H9 (cell line): ENCODE results near the gene SF3B1. TPM values are rescaled to one million over a fixed set of nuclear protein-coding genes. Genes with fewer than 3 reads are reported as not detected.

Source experiments
- DNase-seq: peaks from one replicate; pipeline ENCODE4 v3.0.0-alpha.2; 2017
- H2AFZ ChIP-seq: one replicate; pipeline ENCODE4 v1.6.1; 2013; ENCODE audit warnings: mild to moderate bottlenecking, low read length, control low read depth, moderate library complexity
- H2AK5ac ChIP-seq: 2 replicates; pipeline ENCODE4 v1.6.1; 2013; ENCODE audit warnings: low read length, control low read depth, mixed read lengths; ENCODE audit not compliant: insufficient read length
- H2BK120ac ChIP-seq: one replicate; pipeline ENCODE4 v1.6.1; 2013; ENCODE audit warnings: low read depth, mild to moderate bottlenecking, low read length, control low read depth, inconsistent platforms; ENCODE audit not compliant: poor library complexity, severe bottlenecking
- H2BK12ac ChIP-seq: 2 replicates; pipeline ENCODE4 v1.6.1; 2013; ENCODE audit warnings: low read length, control low read depth, mixed read lengths, low read depth; ENCODE audit not compliant: insufficient read length
- H2BK15ac ChIP-seq: 2 replicates; pipeline ENCODE4 v1.6.1; 2013; ENCODE audit warnings: low read depth, low read length, control low read depth
- H2BK20ac ChIP-seq: one replicate; pipeline ENCODE4 v1.6.1; 2013; ENCODE audit warnings: low read depth, mild to moderate bottlenecking, low read length, control low read depth, inconsistent platforms; ENCODE audit not compliant: poor library complexity, severe bottlenecking
- H2BK5ac ChIP-seq: 2 replicates; pipeline ENCODE4 v1.6.1; 2013; ENCODE audit warnings: low read length, control low read depth, mixed read lengths; ENCODE audit not compliant: insufficient read length
- H3K14ac ChIP-seq: 2 replicates; pipeline ENCODE4 v1.6.1; 2013; ENCODE audit warnings: low read length, control low read depth; ENCODE audit not compliant: insufficient read depth
- H3K18ac ChIP-seq: 2 replicates; pipeline ENCODE4 v1.6.1; 2013; ENCODE audit warnings: low read depth, mild to moderate bottlenecking, mixed read lengths, low read length, control low read depth; ENCODE audit not compliant: insufficient read length
- H3K23ac ChIP-seq: 2 replicates; pipeline ENCODE4 v1.6.1; 2013; ENCODE audit warnings: low read length, control low read depth, mixed read lengths, low read depth; ENCODE audit not compliant: insufficient read length
- H3K23me2 ChIP-seq: 2 replicates; pipeline ENCODE4 v1.6.1; 2013; ENCODE audit warnings: low read depth, mild to moderate bottlenecking, mixed read lengths, low read length, control low read depth; ENCODE audit not compliant: insufficient read length, poor library complexity, severe bottlenecking
- H3K27ac ChIP-seq: 2 replicates; pipeline ENCODE4 v1.5.1; 2013; ENCODE audit warnings: low read length, control low read depth, mixed read lengths, low read depth; ENCODE audit not compliant: insufficient read length
- H3K27me3 ChIP-seq: 2 replicates; pipeline ENCODE4 v1.6.1; 2013; ENCODE audit warnings: low read length, control low read depth, inconsistent platforms; ENCODE audit not compliant: insufficient read depth
- H3K4ac ChIP-seq: 2 replicates; pipeline ENCODE4 v1.6.1; 2013; ENCODE audit warnings: low read depth, mild to moderate bottlenecking, control low read depth, inconsistent platforms, low read length, moderate library complexity
- H3K4me1 ChIP-seq: 2 replicates; pipeline ENCODE4 v1.6.1; 2013; ENCODE audit warnings: low read length, control low read depth, inconsistent platforms; ENCODE audit not compliant: insufficient read depth
- H3K4me2 ChIP-seq: 2 replicates; pipeline ENCODE4 v1.6.1; 2013; ENCODE audit warnings: low read length, control low read depth, mixed read lengths; ENCODE audit not compliant: insufficient read length, insufficient read depth
- H3K56ac ChIP-seq: 2 replicates; pipeline ENCODE4 v1.6.1; 2013; ENCODE audit warnings: low read depth, mild to moderate bottlenecking, mixed read lengths, low read length, control low read depth; ENCODE audit not compliant: insufficient read length
- H3K79me1 ChIP-seq: 2 replicates; pipeline ENCODE4 v1.6.1; 2013; ENCODE audit warnings: low read depth, mild to moderate bottlenecking, moderate library complexity, low read length, control low read depth, inconsistent platforms; ENCODE audit not compliant: insufficient read depth, poor library complexity, severe bottlenecking
- H3K79me2 ChIP-seq: 2 replicates; pipeline ENCODE4 v1.6.1; 2013; ENCODE audit warnings: low read length, control low read depth, inconsistent platforms; ENCODE audit not compliant: insufficient read depth
- H3K9ac ChIP-seq: 2 replicates; pipeline ENCODE4 v1.6.1; 2013; ENCODE audit warnings: low read length, control low read depth, mixed read lengths; ENCODE audit not compliant: insufficient read length; ENCODE audit errors: extremely low read depth
- H3K9me3 ChIP-seq: one replicate; pipeline ENCODE4 v1.6.1; 2013; ENCODE audit warnings: low read depth, low read length, inconsistent platforms; ENCODE audit not compliant: control insufficient read depth
- H3T11ph ChIP-seq: one replicate; pipeline ENCODE4 v1.6.1; 2013; ENCODE audit warnings: mild to moderate bottlenecking, low read length, control low read depth, inconsistent platforms
- H4K20me1 ChIP-seq: one replicate; pipeline ENCODE4 v1.6.1; 2013; ENCODE audit not compliant: control insufficient read depth, insufficient read length, insufficient read depth
- H4K5ac ChIP-seq: 2 replicates; pipeline ENCODE4 v1.6.1; 2013; ENCODE audit warnings: low read depth, mild to moderate bottlenecking, mixed read lengths, low read length, control low read depth; ENCODE audit not compliant: insufficient read length
- H4K8ac ChIP-seq: replicated peaks from 2 replicates; pipeline ENCODE4 v1.6.1; 2013; ENCODE audit warnings: low read length, control low read depth, mixed read lengths, low read depth; ENCODE audit not compliant: insufficient read length
- H4K91ac ChIP-seq: 2 replicates; pipeline ENCODE4 v1.6.1; 2013; ENCODE audit warnings: low read depth, mild to moderate bottlenecking, moderate library complexity, mixed read lengths, low read length, control low read depth; ENCODE audit not compliant: insufficient read length
- H3K27ac Mint-ChIP-seq, 3 experiments: 2 replicates in 2 of 3; 3 replicates in 1 of 3; pipeline ENCODE4 v1.8.0; 2020 to 2021; ENCODE audit warnings: mixed read lengths in 3 of 3, mild to moderate bottlenecking in 1 of 3, moderate library complexity in 1 of 3
- H3K27me3 Mint-ChIP-seq: 2 replicates; pipeline ENCODE4 v1.8.0; 2021; ENCODE audit warnings: low read depth, mild to moderate bottlenecking, moderate library complexity, mixed read lengths
- H3K36me3 Mint-ChIP-seq, 3 experiments: 2 replicates in 2 of 3; 3 replicates in 1 of 3; pipeline ENCODE4 v1.8.0; 2020 to 2021; ENCODE audit warnings: low read depth in 3 of 3, mixed read lengths in 3 of 3; ENCODE audit not compliant: insufficient read depth in 1 of 3
- H3K4me1 Mint-ChIP-seq, 2 experiments: 2 replicates each; pipeline ENCODE4 v1.8.0; 2020; ENCODE audit warnings: mixed read lengths in 2 of 2
- H3K4me3 Mint-ChIP-seq, 2 experiments: 2 replicates in 1 of 2; 3 replicates in 1 of 2; pipeline ENCODE4 v1.8.0; 2020 to 2021; ENCODE audit warnings: mild to moderate bottlenecking in 2 of 2, mixed read lengths in 2 of 2, moderate library complexity in 1 of 2
- H3K9me3 Mint-ChIP-seq, 2 experiments: 2 replicates in 1 of 2; 3 replicates in 1 of 2; pipeline ENCODE4 v1.8.0; 2020; ENCODE audit warnings: mild to moderate bottlenecking in 2 of 2, mixed read lengths in 2 of 2, moderate library complexity in 1 of 2
- CTCF ChIP-seq: fragments of 200-600 bp; sonication (generic); conservative IDR thresholded peaks from 3 replicates; pipeline ENCODE4 v1.8.0; 2021; ENCODE audit warnings: antibody characterized with exemption, mild to moderate bottlenecking
- WGBS: extraction: QIAGEN DNeasy Blood & Tissue Kit; methylation state at CpG from one replicate; pipeline ENCODE4 v1.1.7; 2013; ENCODE audit warnings: missing lambda C conversion rate, low lambda C conversion rate, mixed read lengths; ENCODE audit not compliant: insufficient read length; ENCODE audit errors: extremely low coverage; 5-methylcytosine and 5-hydroxymethylcytosine counted together
- total RNA-seq: library from RNA; stranded (reverse); gene quantifications from 2 replicates; pipeline ENCODE4 v1.2.1, GENCODE V29; 2021

SF3B1 gene
- total RNA-seq, 1 experiment from 2014 or later = 278 TPM

- Mint-ChIP-seq H3K27ac (no peak overlapping the region), H3K27me3 (no peaks in the 10 kb centered on the region), H3K9me3 (peaks cover 0 to 3% of the 10 kb centered on the region in 2 experiments; a peak in 1 of 5 replicates), H3K4me1 (no peaks in the 10 kb centered on the region), H3K4me3 (no peak overlapping the region), H3K36me3 (peaks cover 7 to 30% (median 15%) of the 10 kb centered on the region in 3 experiments; a peak in 6 of 7 replicates)
- no peak for TF ChIP-seq CTCF
- Histone ChIP-seq H4K8ac (no peak overlapping the region), H2AFZ (no peak overlapping the region), H2BK5ac (no peak overlapping the region), H4K5ac (no peak overlapping the region), H3K23ac (no peak overlapping the region), H3K9ac (no peak overlapping the region), H3K79me2 (peaks cover 11% of the 10 kb centered on the region; the same call in 1 of the 2 replicates), H2BK12ac (no peak overlapping the region), H3T11ph (no peak overlapping the region), H2AK5ac (no peak overlapping the region), H3K79me1 (peaks cover 4% of the 10 kb centered on the region), H4K91ac (no peak overlapping the region), H3K4me1 (no peaks in the 10 kb centered on the region), H2BK15ac (no peak overlapping the region), H4K20me1 (no peaks in the 10 kb centered on the region), H2BK20ac (no peak overlapping the region), H3K4ac (no peak overlapping the region), H2BK120ac (no peak overlapping the region), H3K14ac (no peak overlapping the region), H3K56ac (no peak overlapping the region), H3K27ac (no peak overlapping the region), H3K4me2 (no peak overlapping the region), H3K23me2 (no peaks in the 10 kb centered on the region), H3K27me3 (no peaks in the 10 kb centered on the region), H3K9me3 (no peaks in the 10 kb centered on the region), H3K18ac (no peak overlapping the region)
- no CpG with 5 or more reads among the region's 4 CpGs for WGBS
- DNase-seq = no peak
These were observed 25.8 kb upstream of the SF3B1 start for GRCh38 chr2:197460649-197461048.
